HG03175 (cell line): ENCODE results near the gene KISS1.
"Not testable (repeated sequence)": the region's sequence is repeated elsewhere in the genome, so short reads cannot be mapped to it uniquely, and the experiment has no call there.

Experiments used
- ATAC-seq: cut with Tn5 transposase; IDR thresholded peaks from one replicate; pipeline ENCODE4 v1.9.1; 2021; ENCODE audit warnings: mild to moderate bottlenecking, moderate library complexity; ENCODE audit not compliant: unreplicated experiment

The KISS1 gene

DNA sequence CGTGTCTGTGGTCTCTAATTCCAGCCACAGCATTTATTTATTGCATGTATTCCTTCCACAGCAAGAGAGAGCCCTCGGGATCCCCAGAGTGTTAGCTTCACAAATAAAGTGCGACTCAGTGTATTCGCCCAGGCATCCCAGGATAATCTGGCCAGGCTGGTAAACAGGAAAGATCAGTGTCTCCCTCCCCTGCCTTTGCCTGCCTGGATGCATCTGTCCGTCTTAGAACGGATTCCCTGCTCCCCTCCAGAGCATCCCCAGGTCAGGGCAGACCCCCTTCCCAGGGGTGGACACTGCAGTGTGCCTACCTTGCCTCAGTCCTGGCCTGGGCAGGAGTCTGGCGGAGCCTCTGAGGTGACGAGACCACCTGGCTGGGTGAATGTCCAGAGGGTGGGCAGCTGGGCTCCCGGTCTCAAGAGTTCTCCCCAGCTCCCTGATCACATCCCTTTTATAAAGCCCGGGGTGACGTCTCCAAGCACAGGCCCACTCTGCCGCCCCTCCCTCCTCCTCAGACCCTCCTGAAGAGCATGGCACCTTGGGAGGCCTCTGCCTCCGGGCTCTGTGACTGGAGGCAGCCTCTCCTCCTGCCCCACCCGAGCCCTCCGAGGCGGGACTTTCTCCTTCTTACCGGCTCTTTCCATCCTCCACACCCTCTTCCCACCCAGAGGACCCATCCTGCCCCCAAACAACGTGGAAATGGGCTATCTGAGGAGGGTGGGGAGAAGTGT is at the start of gene KISS1:
TSS of gene KISS1 (minus strand) at position 424 of the 728 bp plus-strand sequence. CDS start 3,615 bp downstream, outside the sequence.
- no peak for ATAC-seq

- ATAC-seq: no peak
These were observed 46.6 kb upstream of the KISS1 start for GRCh38 chr1:204242920-204243319.

DNA sequence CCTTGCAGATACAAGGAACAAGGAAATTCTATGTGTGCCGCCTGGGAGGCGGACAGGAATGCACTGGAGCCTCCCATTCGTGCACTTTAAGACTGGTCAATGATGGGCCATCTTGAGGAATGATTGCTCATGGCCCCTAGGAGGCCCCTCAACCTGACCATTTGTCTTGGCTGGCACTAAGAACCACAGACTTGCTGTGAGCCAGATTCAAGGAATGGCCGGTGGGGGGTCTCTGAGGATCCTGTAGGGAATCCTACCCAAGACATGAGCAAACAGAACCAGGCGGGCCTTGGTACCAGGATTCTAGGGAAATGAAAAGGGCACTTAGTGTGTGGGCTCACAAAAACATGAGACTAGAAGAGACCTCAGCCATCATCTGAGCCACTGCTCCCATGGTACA is 45.6 kb upstream of the KISS1 start:
- ATAC-seq: no peak

DNA sequence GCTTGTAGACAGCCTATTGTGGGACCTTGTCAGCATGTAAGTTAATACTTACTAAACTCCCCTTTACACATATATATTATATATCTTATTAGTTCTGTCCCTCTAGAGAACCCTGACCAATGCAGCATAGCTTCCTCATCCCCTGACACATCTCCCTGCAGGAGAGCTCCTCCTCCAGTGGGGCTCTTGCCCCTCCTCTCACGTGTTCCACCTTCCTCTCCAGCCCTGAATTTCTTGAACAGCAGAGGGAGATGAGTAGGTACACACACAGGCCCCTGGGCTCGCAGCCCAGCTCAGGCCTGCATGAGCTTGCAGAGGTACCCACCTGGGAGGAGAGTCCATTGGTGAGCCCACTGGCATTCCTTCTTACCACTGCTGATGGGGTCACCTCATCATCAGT is 44.8 kb upstream of the KISS1 start:
- ATAC-seq: no peak

DNA sequence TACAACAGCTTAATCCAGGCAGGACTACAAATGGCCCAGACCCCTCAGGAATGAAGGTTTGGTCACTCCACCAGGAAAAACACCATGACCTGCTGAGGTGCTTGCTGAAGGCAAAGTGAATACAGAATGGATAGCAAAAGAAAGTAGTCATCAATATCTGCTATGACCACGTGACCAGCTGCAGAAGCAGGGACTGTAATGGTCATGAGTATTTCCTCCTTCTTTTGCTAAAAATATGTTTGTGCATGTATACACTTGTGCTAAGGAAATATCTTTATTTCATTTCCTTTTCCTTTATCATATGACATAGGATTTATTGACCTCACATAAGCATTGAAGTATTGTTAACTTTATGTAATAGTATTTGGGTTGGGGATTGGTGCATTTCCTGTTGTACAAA is 43.9 kb upstream of the KISS1 start:
- ATAC-seq: no peak

DNA sequence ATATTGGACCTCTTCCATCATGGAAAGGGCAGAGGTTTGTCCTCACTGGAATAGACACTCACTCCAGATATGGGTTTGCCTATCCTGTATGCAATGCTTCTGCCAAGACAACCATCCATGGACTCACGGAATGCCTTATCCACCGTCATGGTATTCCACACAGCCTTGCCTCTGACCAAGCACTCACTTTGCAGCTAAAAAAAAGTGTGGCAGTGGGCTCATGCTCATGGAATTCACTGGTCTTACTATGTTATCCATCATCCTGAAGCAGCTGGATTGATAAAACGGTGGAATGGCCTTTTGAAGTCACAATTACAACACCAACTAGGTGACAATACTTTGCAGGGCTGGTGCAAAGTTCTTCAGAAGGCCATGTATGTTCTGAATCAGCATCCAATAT is 43.1 kb upstream of the KISS1 start:
- ATAC-seq: not testable (repeated sequence)

DNA sequence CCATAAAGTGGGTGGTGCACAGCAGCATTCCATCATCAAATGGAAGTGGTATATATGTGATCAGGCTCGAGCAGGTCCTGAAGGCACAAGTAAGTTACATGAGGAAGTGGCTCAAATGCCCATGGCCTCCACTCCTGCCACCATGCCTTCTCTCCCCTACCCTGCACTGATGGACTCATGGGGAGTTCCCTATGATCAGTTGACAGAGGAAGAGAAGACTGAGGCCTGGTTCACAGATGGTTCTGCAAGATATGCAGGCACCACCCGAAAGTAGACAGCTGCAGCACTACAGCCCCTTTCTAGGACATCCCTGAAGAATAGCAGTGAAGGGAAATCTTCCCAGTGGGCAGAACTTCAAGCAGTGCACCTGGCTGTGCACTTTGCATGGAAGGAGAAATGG is 42.2 kb upstream of the KISS1 start:
- not testable (repeated sequence) for ATAC-seq

GRCh38 chr1:204237515-204237914 is 41.2 kb upstream of the KISS1 start:
- ATAC-seq: not testable (repeated sequence)

- ATAC-seq: no peak
These were observed 36.2 kb upstream of the KISS1 start for GRCh38 chr1:204232526-204232925.

DNA sequence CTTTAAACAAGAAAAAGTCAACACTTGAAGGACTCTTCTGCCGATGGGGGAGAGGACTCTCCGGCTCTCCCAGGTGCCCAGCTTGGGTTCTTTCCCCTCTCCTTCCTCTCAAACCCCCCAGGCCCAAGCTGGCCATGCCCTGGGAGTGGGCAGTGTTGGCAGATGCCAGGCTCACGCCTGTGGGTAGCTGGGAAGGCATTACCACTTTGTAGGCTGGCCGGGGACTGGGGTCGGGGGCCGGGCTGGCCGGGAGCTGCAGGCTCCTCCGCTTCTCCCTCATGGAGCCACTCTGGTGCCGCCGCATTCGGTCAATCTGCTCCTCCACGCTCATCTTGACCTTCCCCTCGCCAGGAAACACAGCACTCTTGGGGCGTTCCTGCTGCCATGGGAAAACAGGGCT is 33.9 kb upstream of the KISS1 start:
- no peak for ATAC-seq

GRCh38 chr1:204228896-204229295 is 32.6 kb upstream of the KISS1 start:
- ATAC-seq: no peak

DNA sequence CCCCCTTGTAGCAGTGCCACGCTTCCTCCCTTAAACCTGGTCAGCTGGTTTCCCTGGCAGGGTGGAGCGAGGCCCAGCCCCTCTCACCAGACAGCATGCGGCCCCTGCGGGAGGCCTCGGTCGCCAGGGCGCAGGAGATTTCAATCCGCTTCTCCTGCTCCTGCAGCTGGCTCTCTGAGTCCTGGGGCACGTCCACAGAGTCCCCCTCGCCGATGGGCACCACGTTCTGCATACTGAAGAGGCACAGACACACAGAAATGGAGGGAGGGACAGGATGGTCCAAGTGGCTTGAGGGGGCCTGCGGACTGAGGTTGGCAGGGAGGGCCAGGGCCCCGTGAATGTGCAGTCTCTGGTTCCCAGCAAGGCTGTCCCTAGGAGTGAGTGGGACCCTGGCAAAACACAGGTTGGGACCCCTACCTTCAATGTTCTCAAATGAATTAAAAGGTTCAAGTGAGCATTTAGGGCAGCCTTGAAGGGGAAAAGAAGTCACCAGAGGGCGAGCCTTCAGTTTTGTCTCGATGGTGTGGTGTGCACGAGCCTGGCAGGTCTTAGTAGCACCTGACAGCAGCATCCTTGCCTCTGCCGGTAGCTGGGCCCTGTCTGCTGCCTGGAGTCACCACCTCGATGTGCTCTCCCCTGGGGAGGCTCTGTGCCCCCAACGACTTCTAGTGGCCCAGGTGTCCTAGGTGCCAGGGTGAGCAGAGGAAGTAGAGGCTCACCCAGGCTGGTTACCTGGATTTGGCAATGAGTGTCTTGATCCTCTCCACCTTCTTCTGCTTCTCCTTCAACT is 31.9 kb upstream of the KISS1 start:
- ATAC-seq: no peak

GRCh38 chr1:204227351-204227750 is 31.1 kb upstream of the KISS1 start:
- ATAC-seq: no peak

- no peak for ATAC-seq
These were observed 29.8 kb upstream of the KISS1 start for GRCh38 chr1:204225841-204226735.

DNA sequence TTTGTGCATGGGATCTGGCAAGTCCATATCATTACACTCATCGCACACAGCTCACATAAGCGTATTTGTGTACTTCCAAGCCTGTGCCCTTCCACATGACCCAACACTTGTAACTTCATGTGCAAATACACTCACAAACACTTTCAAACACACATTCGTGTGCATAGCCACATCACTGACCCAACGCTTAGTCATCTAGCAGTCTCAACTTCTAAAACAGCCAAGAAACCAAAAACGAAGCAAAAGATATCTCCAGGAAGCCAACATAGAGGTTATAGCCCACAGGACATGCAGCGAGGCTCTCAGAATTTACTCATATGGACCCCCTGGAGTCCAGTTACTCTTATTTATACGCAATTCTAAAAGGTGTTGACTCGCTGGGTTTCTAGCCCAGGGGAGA is 28.4 kb upstream of the KISS1 start:
- ATAC-seq: no peak

- no peak for ATAC-seq
These were observed 27.0 kb upstream of the KISS1 start for GRCh38 chr1:204223129-204223860.

- no peak for ATAC-seq
These were observed 26.4 kb upstream of the KISS1 start for GRCh38 chr1:204222764-204223055.

GRCh38 chr1:204222006-204222763 is 25.9 kb upstream of the KISS1 start:
- no peak for ATAC-seq

- ATAC-seq: no peak
These were observed 25.0 kb upstream of the KISS1 start for GRCh38 chr1:204221271-204221670.

DNA sequence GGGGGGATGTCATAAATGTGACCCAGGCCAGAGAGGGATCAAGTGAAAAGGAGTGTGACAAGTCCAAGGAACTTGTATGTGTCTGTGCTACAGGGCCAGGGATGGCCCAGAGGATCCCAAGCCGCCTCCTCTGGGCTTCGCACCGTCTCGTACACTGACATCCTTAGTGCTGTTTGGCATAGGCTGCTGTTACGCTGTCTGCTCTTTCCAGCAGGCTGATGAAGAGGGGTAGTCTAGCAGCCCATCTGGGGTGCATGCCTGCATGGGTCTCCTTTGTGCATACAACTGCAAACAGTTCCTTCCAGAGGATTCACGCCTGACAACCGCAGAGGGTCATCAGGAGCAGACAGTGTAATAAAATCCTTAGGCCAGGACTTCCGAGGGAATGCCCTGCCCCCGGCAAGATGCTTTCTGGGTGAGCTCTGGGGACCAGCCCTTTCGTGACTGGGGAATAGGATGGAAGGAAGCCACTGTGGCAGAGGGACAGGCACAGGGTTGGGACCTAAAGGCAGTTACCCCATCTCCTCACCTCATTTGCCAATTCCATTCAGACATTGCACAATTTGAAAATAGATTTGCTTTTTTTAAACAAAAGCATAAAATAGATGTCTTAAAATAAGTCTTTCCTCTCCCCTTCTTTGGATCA is 23.8 kb upstream of the KISS1 start:
- ATAC-seq: no peak
